ENCODE data around the gene KCNMB2. TPM values are rescaled to one million over a fixed set of nuclear protein-coding genes. Genes with fewer than 3 reads are reported as not detected.
"Not testable (repeated sequence)": the region's sequence is repeated elsewhere in the genome, so short reads cannot be mapped to it uniquely, and the experiment has no call there.

Gene KCNMB2
- total RNA-seq, 1 donor from 2014 or later: not detected

DNA sequence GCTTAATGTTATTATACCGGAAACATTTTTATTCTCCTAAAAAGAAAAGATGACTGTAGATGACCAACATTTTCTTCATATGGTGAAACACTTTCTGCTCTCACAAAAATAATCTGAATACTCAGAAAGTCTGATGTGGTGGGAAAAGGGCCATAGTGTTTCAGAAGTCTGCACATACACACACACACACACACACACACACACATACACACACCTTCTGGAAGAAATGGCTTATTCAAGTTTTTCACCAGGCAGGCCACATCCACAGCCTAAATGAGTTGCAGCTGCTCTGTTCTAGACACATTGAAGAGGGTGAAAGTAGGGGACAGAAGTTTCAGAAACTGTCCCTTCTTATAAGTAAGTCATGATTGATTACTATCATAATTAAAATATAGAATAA, 315.3 kb downstream of the KCNMB2 start:
- H3K9me3 Mint-ChIP-seq (ENCODE audit: unreplicated experiment): no peaks in the 10 kb centered on the region
- H3K27ac Mint-ChIP-seq (ENCODE audit: unreplicated experiment): no peak overlapping the region
- DNase-seq (ENCODE audit: extremely low spot score, unreplicated experiment): no peak
- H3K4me1 Mint-ChIP-seq (ENCODE audit: unreplicated experiment): peaks cover 29% of the 10 kb centered on the region
- no peaks in the 10 kb centered on the region for H3K27me3 Mint-ChIP-seq (ENCODE audit: unreplicated experiment)
- TF ChIP-seq, protein P1, sequence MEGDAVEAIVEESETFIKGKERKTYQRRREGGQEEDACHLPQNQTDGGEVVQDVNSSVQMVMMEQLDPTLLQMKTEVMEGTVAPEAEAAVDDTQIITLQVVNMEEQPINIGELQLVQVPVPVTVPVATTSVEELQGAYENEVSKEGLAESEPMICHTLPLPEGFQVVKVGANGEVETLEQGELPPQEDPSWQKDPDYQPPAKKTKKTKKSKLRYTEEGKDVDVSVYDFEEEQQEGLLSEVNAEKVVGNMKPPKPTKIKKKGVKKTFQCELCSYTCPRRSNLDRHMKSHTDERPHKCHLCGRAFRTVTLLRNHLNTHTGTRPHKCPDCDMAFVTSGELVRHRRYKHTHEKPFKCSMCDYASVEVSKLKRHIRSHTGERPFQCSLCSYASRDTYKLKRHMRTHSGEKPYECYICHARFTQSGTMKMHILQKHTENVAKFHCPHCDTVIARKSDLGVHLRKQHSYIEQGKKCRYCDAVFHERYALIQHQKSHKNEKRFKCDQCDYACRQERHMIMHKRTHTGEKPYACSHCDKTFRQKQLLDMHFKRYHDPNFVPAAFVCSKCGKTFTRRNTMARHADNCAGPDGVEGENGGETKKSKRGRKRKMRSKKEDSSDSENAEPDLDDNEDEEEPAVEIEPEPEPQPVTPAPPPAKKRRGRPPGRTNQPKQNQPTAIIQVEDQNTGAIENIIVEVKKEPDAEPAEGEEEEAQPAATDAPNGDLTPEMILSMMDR (IDR thresholded peaks at IDR 0.05): no peak
- H3K36me3 Mint-ChIP-seq (ENCODE audit: unreplicated experiment): no peaks in the 10 kb centered on the region
- no peak overlapping the region for H3K4me3 Mint-ChIP-seq (ENCODE audit: unreplicated experiment)

DNA sequence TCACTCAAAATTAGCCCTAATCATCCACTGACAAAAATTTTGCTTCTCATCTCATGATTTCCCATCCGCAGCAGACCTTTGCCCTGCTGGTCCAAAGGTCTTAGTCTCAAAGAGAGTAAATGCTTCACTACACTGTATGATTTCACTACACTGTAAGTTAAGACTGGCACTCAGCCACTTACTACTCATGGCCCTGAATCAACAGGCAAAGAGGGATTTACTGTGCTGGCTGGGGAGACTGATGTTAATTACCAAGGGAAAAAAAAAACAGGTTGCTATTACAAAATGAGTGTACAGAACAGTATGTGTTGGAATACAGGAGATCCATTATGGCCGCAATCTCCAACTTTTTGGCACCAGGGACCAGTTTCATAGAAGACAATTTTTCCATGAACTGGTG, 320.6 kb downstream of the KCNMB2 start:
- Mint-ChIP-seq H3K36me3 (ENCODE audit: unreplicated experiment) (no peaks in the 10 kb centered on the region), H3K4me3 (ENCODE audit: unreplicated experiment) (no peak overlapping the region), H3K9me3 (ENCODE audit: unreplicated experiment) (no peaks in the 10 kb centered on the region), H3K27me3 (ENCODE audit: unreplicated experiment) (peaks cover 2% of the 10 kb centered on the region), H3K27ac (ENCODE audit: unreplicated experiment) (no peak overlapping the region), H3K4me1 (ENCODE audit: unreplicated experiment) (peaks cover 2% of the 10 kb centered on the region)
- TF ChIP-seq, protein P1 (IDR thresholded peaks at IDR 0.05): no peak
- DNase-seq (ENCODE audit: extremely low spot score, unreplicated experiment): no peak

DNA sequence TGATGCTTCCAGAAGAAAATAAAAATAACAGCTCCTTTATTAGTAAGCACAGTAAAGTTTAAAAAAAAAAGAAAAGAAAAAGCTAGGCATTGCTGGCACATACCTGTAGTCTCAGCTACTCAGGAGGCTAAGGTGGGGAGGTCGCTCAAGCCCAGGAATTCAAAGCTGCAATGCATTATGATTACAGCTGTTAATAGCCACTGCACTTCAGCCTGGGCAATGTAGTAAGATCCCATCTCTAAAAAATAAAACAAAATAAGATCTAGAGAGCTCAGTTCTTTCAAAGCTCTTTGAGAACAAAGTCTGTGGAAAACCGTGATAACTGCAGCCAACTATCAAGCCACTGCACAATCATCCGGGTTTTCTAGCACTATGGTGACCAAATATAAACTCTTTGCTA, 323.1 kb downstream of the KCNMB2 start:
- TF ChIP-seq, protein P1 (IDR thresholded peaks at IDR 0.05): no peak
- no peak for DNase-seq (ENCODE audit: extremely low spot score, unreplicated experiment)
- peaks cover 2% of the 10 kb centered on the region for H3K27me3 Mint-ChIP-seq (ENCODE audit: unreplicated experiment)
- H3K36me3 Mint-ChIP-seq (ENCODE audit: unreplicated experiment): no peaks in the 10 kb centered on the region
- no peak overlapping the region for H3K27ac Mint-ChIP-seq (ENCODE audit: unreplicated experiment)
- peak overlapping the region; percentile 35 for H3K4me3 Mint-ChIP-seq (ENCODE audit: unreplicated experiment)
- H3K4me1 Mint-ChIP-seq (ENCODE audit: unreplicated experiment): peaks cover 2% of the 10 kb centered on the region
- no peaks in the 10 kb centered on the region for H3K9me3 Mint-ChIP-seq (ENCODE audit: unreplicated experiment)

DNA sequence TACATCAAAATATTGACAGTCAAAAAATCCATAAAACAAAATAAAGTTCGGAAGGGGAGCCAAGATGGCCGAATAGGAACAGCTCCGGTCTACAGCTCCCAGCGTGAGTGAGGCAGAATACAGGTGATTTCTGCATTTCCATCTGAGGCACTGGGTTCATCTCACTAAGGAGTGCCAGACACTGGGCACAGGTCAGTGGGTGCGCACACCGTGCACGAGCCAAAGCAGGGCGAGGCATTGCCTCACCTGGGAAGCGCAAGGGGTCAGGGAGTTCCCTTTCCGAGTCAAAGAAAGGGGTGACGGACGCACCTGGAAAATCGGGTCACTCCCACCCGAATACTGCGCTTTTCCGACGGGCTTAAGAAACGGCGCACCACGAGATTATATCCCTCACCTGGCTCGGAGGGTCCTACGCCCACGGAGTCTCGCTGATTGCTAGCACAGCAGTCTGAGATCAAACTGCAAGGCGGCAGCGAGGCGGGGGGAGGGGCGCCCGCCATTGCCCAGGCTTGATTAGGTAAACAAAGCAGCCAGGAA, 323.7 kb downstream of the KCNMB2 start:
- H3K9me3 Mint-ChIP-seq (ENCODE audit: unreplicated experiment); H3K27me3 Mint-ChIP-seq (ENCODE audit: unreplicated experiment); H3K36me3 Mint-ChIP-seq (ENCODE audit: unreplicated experiment); H3K4me1 Mint-ChIP-seq (ENCODE audit: unreplicated experiment); DNase-seq (ENCODE audit: extremely low spot score, unreplicated experiment): not testable (repeated sequence)
- peak overlapping the region; percentile 75 for H3K4me3 Mint-ChIP-seq (ENCODE audit: unreplicated experiment)
- peak overlapping the region; percentile 47 for H3K27ac Mint-ChIP-seq (ENCODE audit: unreplicated experiment)

DNA sequence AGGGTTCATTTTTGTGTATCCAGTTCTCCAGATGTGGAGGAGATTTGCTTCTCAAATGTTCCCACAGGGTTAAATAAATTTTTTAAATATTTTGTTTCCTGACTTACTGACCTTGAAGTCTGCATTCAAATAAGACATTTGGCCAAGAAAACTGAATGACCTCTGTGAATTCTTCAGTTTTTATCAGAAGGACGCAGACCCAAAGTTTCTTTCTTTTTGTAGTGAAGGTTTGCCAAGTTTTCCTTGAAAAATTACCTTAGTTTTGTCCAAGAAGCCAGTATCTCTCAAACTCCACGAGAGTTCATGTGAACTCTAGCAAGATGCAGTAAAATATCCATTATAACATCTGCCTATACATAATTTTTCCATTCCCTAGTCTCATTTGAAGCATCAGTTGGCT, 332.4 kb downstream of the KCNMB2 start:
- H3K4me1 Mint-ChIP-seq (ENCODE audit: unreplicated experiment): no peaks in the 10 kb centered on the region
- no peak overlapping the region for H3K27ac Mint-ChIP-seq (ENCODE audit: unreplicated experiment)
- TF ChIP-seq, protein P1 (IDR thresholded peaks at IDR 0.05): no peak
- no peaks in the 10 kb centered on the region for H3K27me3 Mint-ChIP-seq (ENCODE audit: unreplicated experiment)
- no peak overlapping the region for H3K4me3 Mint-ChIP-seq (ENCODE audit: unreplicated experiment)
- no peak for DNase-seq (ENCODE audit: extremely low spot score, unreplicated experiment)
- H3K36me3 Mint-ChIP-seq (ENCODE audit: unreplicated experiment): no peaks in the 10 kb centered on the region
- no peaks in the 10 kb centered on the region for H3K9me3 Mint-ChIP-seq (ENCODE audit: unreplicated experiment)

DNA sequence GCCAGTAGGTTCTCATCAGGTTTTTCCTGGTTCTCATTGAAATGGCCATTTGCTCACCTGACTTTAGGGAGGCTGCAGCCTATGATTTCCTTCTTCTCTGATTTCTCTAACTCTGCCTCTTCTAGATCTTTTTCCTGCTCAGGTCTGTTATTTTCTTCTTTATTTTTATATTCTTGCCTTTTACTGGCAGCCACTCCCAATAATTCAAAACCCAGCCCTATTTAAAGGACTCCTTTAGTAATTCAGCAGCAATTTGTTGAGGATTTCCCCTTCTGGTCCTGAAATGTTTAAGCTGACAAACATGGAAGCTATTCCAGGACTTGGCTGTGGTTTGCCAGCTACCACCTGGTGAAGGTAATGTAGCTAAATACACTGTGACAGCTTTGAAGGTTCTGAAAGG, 333.8 kb downstream of the KCNMB2 start:
- Mint-ChIP-seq H3K9me3 (ENCODE audit: unreplicated experiment) (no peaks in the 10 kb centered on the region), H3K36me3 (ENCODE audit: unreplicated experiment) (no peaks in the 10 kb centered on the region), H3K27me3 (ENCODE audit: unreplicated experiment) (peaks cover 7% of the 10 kb centered on the region), H3K4me3 (ENCODE audit: unreplicated experiment) (no peak overlapping the region), H3K4me1 (ENCODE audit: unreplicated experiment) (no peaks in the 10 kb centered on the region), H3K27ac (ENCODE audit: unreplicated experiment) (no peak overlapping the region)
- TF ChIP-seq, protein P1 (IDR thresholded peaks at IDR 0.05): no peak
- DNase-seq (ENCODE audit: extremely low spot score, unreplicated experiment): no peak

Measured in osteocyte (in vitro differentiated cells).